ENCODE results near the gene TRPV4. TPM values are rescaled to one million over a fixed set of nuclear protein-coding genes. Genes with fewer than 3 reads are reported as not detected.

The TRPV4 gene
- polyA plus RNA-seq, 1 of the 3 experiments (the other 2 are of a cell fraction), result 5.2 TPM

DNA sequence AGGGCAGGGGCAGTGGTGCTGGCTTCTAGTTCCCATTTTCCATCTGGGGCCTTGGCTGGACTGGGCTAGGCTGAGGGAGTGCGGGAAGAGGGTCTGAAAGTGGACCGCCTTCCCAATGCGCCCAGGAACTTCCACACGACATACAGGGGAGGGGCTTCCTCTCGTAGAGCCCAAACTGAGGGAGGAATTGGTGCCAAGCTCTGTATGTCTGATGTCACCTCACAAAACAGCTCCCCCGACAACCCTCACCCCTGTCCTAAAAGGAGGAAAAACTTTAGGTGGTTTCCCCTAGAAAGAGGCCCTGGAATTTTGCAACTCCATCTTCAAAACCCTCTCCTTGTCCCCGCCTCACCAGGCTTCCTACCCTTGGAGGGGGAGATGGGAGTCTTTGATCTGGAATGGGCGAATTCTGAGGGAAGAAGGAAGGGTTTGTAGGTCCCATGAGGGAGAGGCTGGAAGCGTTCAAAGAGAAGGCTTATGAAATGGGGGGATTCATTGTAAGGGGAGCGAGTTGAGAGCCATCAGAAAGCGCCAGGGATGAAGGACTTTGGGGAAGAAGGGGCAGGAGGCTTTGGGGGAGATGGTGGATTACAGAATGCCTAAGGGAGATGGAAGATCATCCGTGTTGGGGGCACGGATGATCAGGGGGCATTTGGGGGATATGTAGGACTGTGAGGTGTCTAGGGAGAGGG lies 46.3 kb upstream of the TRPV4 start:
- TF ChIP-seq, protein P1, sequence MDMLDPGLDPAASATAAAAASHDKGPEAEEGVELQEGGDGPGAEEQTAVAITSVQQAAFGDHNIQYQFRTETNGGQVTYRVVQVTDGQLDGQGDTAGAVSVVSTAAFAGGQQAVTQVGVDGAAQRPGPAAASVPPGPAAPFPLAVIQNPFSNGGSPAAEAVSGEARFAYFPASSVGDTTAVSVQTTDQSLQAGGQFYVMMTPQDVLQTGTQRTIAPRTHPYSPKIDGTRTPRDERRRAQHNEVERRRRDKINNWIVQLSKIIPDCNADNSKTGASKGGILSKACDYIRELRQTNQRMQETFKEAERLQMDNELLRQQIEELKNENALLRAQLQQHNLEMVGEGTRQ (IDR thresholded peaks at IDR 0.05; ENCODE audit: borderline replicate concordance, low read depth, low read length), result no peak
- ChIA-PET CTCF (interaction anchor here (0.7 to 3.9 kb wide), 6 partner anchors 27 to 451 kb away, joined by 3 to 26 read pairs (median 4); no protein-coding TSS in a partner anchor), POLR2A (no interaction called here)
- Histone ChIP-seq H3K9ac (peak overlapping the region; percentile 70), H3F3A (replicated peaks; ENCODE audit: insufficient read depth) (no peaks in the 10 kb centered on the region), H4K20me1 (ENCODE audit: insufficient read depth) (no peaks in the 10 kb centered on the region; the same call in 1 of the 2 replicates), H3K9me3 (no peaks in the 10 kb centered on the region), H3K9me2 (no peaks in the 10 kb centered on the region), H3K79me2 (ENCODE audit: insufficient read depth) (peaks cover 51% of the 10 kb centered on the region), H3K4me3 (ENCODE audit: low read depth in 2 of 2, low read length in 1 of 2) (peak overlapping the region; percentile 79 to 82), H3K36me3 (replicated peaks in 1 of 2; ENCODE audit: control insufficient read depth in 1 of 2, insufficient read depth in 2 of 2, low read length in 1 of 2) (no peaks in the 10 kb centered on the region), H3K4me2 (peak overlapping the region; percentile 92), H2AFZ (ENCODE audit: low read depth) (peak overlapping the region; percentile 85), H3K27me3 (ENCODE audit: insufficient read depth) (no peaks in the 10 kb centered on the region), H3K4me1 (ENCODE audit: control insufficient read depth in 1 of 2, insufficient read depth in 2 of 2, low read depth in 1 of 2, low read length in 1 of 2) (peaks cover 0 to 19% of the 10 kb centered on the region in 2 experiments; a peak in 1 of 4 replicates), H3K27ac (ENCODE audit: low read depth in 2 of 2, low read length in 1 of 2) (peak overlapping the region in 1 of 2 experiments; percentile 75; a peak in 1 of 4 replicates)
- 39% methylated on average over 13 of the region's 13 CpGs for WGBS (ENCODE audit: low lambda C conversion rate)
- DNase-seq, result peak; percentile 42

DNA sequence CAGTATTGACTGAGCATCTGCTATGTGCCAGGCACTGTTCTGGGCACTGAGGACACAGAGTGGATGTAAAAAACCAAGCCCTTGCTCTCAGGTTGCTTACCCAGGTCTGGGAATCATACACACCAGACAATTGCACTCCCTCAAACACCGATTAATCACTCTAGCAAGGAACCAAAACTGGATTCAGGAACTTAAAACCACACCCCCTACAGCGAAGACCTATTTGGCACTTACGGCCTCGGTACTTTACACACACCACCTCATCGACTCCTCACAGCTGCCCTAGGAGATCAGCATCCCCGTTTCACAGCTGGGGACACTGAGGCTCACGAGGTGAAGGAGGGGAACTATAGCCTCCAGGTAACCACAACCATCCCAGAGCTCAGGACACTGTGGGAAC lies 45.6 kb upstream of the TRPV4 start:
- no peaks in the 10 kb centered on the region for H3K36me3 ChIP-seq (replicated peaks in 1 of 2; ENCODE audit: control insufficient read depth in 1 of 2, insufficient read depth in 2 of 2, low read length in 1 of 2)
- H3K9ac ChIP-seq, result peak overlapping the region; percentile 70; the same call in 1 of the 2 replicates
- ChIA-PET CTCF (interaction anchor here (0.7 to 3.9 kb wide), 4 partner anchors 26 to 450 kb away, joined by 3 to 26 read pairs (median 4); no protein-coding TSS in a partner anchor), POLR2A (no interaction called here)
- DNase-seq, result no peak
- H3K4me2 ChIP-seq, result peak overlapping the region; percentile 92
- WGBS (ENCODE audit: low lambda C conversion rate), result 86% methylated on average over 7 of the region's 7 CpGs
- no peaks in the 10 kb centered on the region for H3F3A ChIP-seq (replicated peaks; ENCODE audit: insufficient read depth)
- no peaks in the 10 kb centered on the region for H3K27me3 ChIP-seq (ENCODE audit: insufficient read depth)
- H2AFZ ChIP-seq (ENCODE audit: low read depth), result no peak overlapping the region
- no peak overlapping the region for H3K27ac ChIP-seq (ENCODE audit: low read depth in 2 of 2, low read length in 1 of 2)
- TF ChIP-seq EZH2phosphoT487 (IDR thresholded peaks at IDR 0.05; ENCODE audit: borderline replicate concordance, low read depth) (no peak), RXRA (IDR thresholded peaks at IDR 0.05; ENCODE audit: borderline replicate concordance, low read depth) (no peak), FOXM1 (IDR thresholded peaks at IDR 0.05; ENCODE audit: low read depth) (no peak), NRF1 (IDR thresholded peaks at IDR 0.05; ENCODE audit: low read depth, low read length) (no peak), ELF1 (IDR thresholded peaks at IDR 0.05) (no peak), YY1 (IDR thresholded peaks at IDR 0.05; ENCODE audit: low read depth) (no peak), NFIC (IDR thresholded peaks at IDR 0.05; ENCODE audit: borderline replicate concordance) (no peak), FOXJ3 (CRISPR knock-in tag; IDR thresholded peaks at IDR 0.05) (no peak), SMC3 (IDR thresholded peaks at IDR 0.05; ENCODE audit: low read depth, low read length) (no peak), GABPA (IDR thresholded peaks at IDR 0.05; ENCODE audit: low read depth) (no peak), MEF2A (IDR thresholded peaks at IDR 0.05; ENCODE audit: borderline replicate concordance, low read depth) (no peak), MXI1 (IDR thresholded peaks at IDR 0.05; ENCODE audit: low read depth, low read length) (no peak), SIN3A (IDR thresholded peaks at IDR 0.05; ENCODE audit: borderline replicate concordance, low read depth, low read length) (no peak)
- TF ChIP-seq, protein P2, sequence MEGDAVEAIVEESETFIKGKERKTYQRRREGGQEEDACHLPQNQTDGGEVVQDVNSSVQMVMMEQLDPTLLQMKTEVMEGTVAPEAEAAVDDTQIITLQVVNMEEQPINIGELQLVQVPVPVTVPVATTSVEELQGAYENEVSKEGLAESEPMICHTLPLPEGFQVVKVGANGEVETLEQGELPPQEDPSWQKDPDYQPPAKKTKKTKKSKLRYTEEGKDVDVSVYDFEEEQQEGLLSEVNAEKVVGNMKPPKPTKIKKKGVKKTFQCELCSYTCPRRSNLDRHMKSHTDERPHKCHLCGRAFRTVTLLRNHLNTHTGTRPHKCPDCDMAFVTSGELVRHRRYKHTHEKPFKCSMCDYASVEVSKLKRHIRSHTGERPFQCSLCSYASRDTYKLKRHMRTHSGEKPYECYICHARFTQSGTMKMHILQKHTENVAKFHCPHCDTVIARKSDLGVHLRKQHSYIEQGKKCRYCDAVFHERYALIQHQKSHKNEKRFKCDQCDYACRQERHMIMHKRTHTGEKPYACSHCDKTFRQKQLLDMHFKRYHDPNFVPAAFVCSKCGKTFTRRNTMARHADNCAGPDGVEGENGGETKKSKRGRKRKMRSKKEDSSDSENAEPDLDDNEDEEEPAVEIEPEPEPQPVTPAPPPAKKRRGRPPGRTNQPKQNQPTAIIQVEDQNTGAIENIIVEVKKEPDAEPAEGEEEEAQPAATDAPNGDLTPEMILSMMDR (IDR thresholded peaks at IDR 0.05), result no peak
- TF ChIP-seq, protein P3, sequence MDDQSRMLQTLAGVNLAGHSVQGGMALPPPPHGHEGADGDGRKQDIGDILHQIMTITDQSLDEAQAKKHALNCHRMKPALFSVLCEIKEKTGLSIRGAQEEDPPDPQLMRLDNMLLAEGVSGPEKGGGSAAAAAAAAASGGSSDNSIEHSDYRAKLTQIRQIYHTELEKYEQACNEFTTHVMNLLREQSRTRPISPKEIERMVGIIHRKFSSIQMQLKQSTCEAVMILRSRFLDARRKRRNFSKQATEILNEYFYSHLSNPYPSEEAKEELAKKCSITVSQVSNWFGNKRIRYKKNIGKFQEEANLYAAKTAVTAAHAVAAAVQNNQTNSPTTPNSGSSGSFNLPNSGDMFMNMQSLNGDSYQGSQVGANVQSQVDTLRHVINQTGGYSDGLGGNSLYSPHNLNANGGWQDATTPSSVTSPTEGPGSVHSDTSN (IDR thresholded peaks at IDR 0.05), result no peak
- no peaks in the 10 kb centered on the region for H3K9me3 ChIP-seq
- peak overlapping the region; percentile 79 to 82 for H3K4me3 ChIP-seq (ENCODE audit: low read depth in 2 of 2, low read length in 1 of 2)
- peaks cover 58% of the 10 kb centered on the region for H3K79me2 ChIP-seq (ENCODE audit: insufficient read depth)
- H4K20me1 ChIP-seq (ENCODE audit: insufficient read depth), result no peaks in the 10 kb centered on the region; the same call in 1 of the 2 replicates
- no peaks in the 10 kb centered on the region for H3K9me2 ChIP-seq
- peaks cover 0 to 19% of the 10 kb centered on the region in 2 experiments; a peak in 1 of 4 replicates for H3K4me1 ChIP-seq (ENCODE audit: control insufficient read depth in 1 of 2, insufficient read depth in 2 of 2, low read depth in 1 of 2, low read length in 1 of 2)
